ENCODE measurements around the gene ATG9B. TPM values are rescaled to one million over a fixed set of nuclear protein-coding genes. Genes with fewer than 3 reads are reported as not detected.

Gene ATG9B
- total and polyA plus RNA-seq, 9 of the 15 experiments (the other 6 are each of a cell fraction or from before 2014, with no cell fraction given): 0.29 to 8.0 (median 2.1) TPM

DNA sequence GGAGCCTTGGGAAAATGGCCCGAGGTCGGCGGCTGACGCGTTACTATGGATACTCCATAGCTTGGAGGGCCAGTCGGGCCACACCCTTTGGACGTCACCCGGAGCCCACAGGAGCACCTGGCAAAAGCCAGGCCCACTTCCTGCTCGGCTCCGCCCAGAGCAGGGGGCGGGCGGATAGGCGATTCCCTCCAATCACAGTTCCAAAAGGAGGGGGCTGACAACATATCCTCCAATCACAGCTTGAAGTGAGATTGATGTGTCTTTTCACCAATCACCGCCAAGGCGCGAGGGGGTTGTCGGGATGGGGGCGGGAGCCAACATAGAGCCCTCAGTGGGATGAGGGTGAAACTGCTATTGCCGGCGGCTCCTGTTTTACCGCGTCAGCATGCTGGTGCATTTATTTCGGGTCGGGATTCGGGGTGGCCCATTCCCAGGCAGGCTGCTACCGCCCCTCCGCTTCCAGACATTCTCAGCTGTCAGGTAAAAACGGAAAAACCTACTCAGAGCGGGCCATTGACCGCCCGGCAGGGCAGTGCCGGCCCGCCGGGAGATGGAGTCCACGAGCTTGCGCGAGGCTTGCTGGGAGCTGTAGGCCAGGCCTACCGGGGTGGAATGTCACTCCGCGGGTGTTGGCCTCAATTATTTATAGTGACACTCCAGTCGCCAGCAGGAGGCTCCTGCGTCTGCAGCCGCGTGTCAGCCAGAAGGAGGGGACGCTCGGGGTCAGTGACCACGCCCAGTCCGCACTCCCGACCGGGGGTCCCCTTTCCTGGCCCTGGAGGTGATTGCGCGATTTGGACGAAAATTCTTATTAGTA is 4.0 kb upstream of the ATG9B start, which contains the start of gene ABCB8 (continued):
- TF ChIP-seq, protein P1, sequence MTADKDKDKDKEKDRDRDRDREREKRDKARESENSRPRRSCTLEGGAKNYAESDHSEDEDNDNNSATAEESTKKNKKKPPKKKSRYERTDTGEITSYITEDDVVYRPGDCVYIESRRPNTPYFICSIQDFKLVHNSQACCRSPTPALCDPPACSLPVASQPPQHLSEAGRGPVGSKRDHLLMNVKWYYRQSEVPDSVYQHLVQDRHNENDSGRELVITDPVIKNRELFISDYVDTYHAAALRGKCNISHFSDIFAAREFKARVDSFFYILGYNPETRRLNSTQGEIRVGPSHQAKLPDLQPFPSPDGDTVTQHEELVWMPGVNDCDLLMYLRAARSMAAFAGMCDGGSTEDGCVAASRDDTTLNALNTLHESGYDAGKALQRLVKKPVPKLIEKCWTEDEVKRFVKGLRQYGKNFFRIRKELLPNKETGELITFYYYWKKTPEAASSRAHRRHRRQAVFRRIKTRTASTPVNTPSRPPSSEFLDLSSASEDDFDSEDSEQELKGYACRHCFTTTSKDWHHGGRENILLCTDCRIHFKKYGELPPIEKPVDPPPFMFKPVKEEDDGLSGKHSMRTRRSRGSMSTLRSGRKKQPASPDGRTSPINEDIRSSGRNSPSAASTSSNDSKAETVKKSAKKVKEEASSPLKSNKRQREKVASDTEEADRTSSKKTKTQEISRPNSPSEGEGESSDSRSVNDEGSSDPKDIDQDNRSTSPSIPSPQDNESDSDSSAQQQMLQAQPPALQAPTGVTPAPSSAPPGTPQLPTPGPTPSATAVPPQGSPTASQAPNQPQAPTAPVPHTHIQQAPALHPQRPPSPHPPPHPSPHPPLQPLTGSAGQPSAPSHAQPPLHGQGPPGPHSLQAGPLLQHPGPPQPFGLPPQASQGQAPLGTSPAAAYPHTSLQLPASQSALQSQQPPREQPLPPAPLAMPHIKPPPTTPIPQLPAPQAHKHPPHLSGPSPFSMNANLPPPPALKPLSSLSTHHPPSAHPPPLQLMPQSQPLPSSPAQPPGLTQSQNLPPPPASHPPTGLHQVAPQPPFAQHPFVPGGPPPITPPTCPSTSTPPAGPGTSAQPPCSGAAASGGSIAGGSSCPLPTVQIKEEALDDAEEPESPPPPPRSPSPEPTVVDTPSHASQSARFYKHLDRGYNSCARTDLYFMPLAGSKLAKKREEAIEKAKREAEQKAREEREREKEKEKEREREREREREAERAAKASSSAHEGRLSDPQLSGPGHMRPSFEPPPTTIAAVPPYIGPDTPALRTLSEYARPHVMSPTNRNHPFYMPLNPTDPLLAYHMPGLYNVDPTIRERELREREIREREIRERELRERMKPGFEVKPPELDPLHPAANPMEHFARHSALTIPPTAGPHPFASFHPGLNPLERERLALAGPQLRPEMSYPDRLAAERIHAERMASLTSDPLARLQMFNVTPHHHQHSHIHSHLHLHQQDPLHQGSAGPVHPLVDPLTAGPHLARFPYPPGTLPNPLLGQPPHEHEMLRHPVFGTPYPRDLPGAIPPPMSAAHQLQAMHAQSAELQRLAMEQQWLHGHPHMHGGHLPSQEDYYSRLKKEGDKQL (CRISPR knock-in tag; IDR thresholded peaks at IDR 0.05; ENCODE audit: borderline replicate concordance): no peak
- TF ChIP-seq ZNF76 (CRISPR knock-in tag; IDR thresholded peaks at IDR 0.05; ENCODE audit: borderline replicate concordance): peak; percentile 83
- TF ChIP-seq MXI1 (IDR thresholded peaks at IDR 0.05; ENCODE audit: low read depth, low read length): peak; percentile 93
- TF ChIP-seq IRF9 (tag; IDR thresholded peaks at IDR 0.05): no peak
- TF ChIP-seq MED1 (CRISPR knock-in tag; IDR thresholded peaks at IDR 0.05; ENCODE audit: borderline replicate concordance): no peak
- peak; percentile 67 for TF ChIP-seq BRD9 (IDR thresholded peaks at IDR 0.05; ENCODE audit: low read depth, partially characterized antibody)
- peak; percentile 76 for TF ChIP-seq ESRRA (IDR thresholded peaks at IDR 0.05; ENCODE audit: borderline replicate concordance, low read depth)
- TF ChIP-seq ZNF282 (CRISPR knock-in tag; IDR thresholded peaks at IDR 0.05): no peak
- no peak for TF ChIP-seq CHD1 (IDR thresholded peaks at IDR 0.05; ENCODE audit: low read length)
- 0 out of 2 replicates have a peak, but pooled peaks have one; percentile 6 for TF ChIP-seq ZNF24 (IDR thresholded peaks at IDR 0.05)
- TF ChIP-seq FOXK1 (CRISPR knock-in tag; IDR thresholded peaks at IDR 0.05; ENCODE audit: borderline replicate concordance): peak; percentile 87
- no peak for TF ChIP-seq NFE2L1 (tag; IDR thresholded peaks at IDR 0.05; ENCODE audit: borderline replicate concordance, low read depth)
- no peak for TF ChIP-seq RBM39 (optimal IDR thresholded peaks at IDR 0.05; ENCODE audit: low read depth, low read length)
- TF ChIP-seq NKRF (IDR thresholded peaks at IDR 0.05; ENCODE audit: borderline replicate concordance): peak; percentile 86
- no peak for TF ChIP-seq POLR3G (IDR thresholded peaks at IDR 0.05; ENCODE audit: extremely low read depth, insufficient read length, insufficient replicate concordance)
- TF ChIP-seq CHD2 (IDR thresholded peaks at IDR 0.05; ENCODE audit: low read depth, low read length): peak; percentile 93
- TF ChIP-seq KDM4B (IDR thresholded peaks at IDR 0.05; ENCODE audit: borderline replicate concordance in 2 of 2, low read depth in 1 of 2): peak in 1 of 2 experiments; percentile 60; a peak in 1 of 4 replicates
- peak; percentile 100 for TF ChIP-seq MBD2 (IDR thresholded peaks at IDR 0.05; ENCODE audit: borderline replicate concordance, low read depth)
- TF ChIP-seq KDM2B (CRISPR knock-in tag; IDR thresholded peaks at IDR 0.05): no peak
